PFSK-1 (cell line): ENCODE measurements around the gene FGF4.

Experiments used
- POLR2AphosphoS5 ChIP-seq: IDR thresholded peaks from 2 replicates; pipeline ENCODE4 v1.6.1; 2012; ENCODE audit warnings: low read depth, mild to moderate bottlenecking, control low read depth, low read length, moderate library complexity
- SIN3A ChIP-seq: IDR thresholded peaks from 2 replicates; pipeline ENCODE4 v1.6.1; 2012; ENCODE audit warnings: mild to moderate bottlenecking, low read length, moderate library complexity, borderline replicate concordance; ENCODE audit not compliant: insufficient read depth
- TAF1 ChIP-seq: IDR thresholded peaks from 2 replicates; pipeline ENCODE4 v1.6.1; 2012; ENCODE audit warnings: low read length, control low read depth, borderline replicate concordance; ENCODE audit not compliant: insufficient read depth
- TF ChIP-seq, protein P1 (sequence below), 2 experiments: IDR thresholded peaks; 2 replicates each; pipeline versions ENCODE4 v1.6.1 to v1.8.0; 2011 to 2012; ENCODE audit warnings: low read depth in 2 of 2, low read length in 2 of 2, control low read depth in 1 of 2, inconsistent platforms in 1 of 2, mild to moderate bottlenecking in 1 of 2, moderate library complexity in 1 of 2; ENCODE audit not compliant: insufficient read depth in 1 of 2

DNA sequence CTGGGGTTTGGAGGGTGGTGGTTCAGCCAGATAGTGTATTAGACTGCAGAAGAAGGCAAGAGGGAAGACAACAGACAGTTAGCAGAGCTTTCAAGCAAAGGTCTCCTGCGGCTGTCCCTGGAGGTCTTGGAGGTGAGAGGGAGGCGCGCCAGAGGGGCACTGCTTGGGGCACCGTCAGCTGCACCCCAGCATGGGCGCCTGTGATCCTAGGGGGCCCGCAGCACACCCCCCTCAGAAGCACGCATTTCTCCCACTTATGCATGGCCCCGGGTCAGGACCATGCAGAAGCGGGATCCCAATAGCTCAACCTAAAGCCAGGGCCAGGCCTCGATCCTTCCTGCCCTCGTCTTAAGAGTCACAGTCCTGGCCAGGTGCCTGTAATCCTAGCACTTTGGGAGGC, 26.5 kb downstream of the FGF4 start:
- TF ChIP-seq, protein P1, sequence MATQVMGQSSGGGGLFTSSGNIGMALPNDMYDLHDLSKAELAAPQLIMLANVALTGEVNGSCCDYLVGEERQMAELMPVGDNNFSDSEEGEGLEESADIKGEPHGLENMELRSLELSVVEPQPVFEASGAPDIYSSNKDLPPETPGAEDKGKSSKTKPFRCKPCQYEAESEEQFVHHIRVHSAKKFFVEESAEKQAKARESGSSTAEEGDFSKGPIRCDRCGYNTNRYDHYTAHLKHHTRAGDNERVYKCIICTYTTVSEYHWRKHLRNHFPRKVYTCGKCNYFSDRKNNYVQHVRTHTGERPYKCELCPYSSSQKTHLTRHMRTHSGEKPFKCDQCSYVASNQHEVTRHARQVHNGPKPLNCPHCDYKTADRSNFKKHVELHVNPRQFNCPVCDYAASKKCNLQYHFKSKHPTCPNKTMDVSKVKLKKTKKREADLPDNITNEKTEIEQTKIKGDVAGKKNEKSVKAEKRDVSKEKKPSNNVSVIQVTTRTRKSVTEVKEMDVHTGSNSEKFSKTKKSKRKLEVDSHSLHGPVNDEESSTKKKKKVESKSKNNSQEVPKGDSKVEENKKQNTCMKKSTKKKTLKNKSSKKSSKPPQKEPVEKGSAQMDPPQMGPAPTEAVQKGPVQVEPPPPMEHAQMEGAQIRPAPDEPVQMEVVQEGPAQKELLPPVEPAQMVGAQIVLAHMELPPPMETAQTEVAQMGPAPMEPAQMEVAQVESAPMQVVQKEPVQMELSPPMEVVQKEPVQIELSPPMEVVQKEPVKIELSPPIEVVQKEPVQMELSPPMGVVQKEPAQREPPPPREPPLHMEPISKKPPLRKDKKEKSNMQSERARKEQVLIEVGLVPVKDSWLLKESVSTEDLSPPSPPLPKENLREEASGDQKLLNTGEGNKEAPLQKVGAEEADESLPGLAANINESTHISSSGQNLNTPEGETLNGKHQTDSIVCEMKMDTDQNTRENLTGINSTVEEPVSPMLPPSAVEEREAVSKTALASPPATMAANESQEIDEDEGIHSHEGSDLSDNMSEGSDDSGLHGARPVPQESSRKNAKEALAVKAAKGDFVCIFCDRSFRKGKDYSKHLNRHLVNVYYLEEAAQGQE (IDR thresholded peaks at IDR 0.05; ENCODE audit: insufficient read depth in 1 of 2, low read depth in 2 of 2, low read length in 2 of 2): no peak
- TF ChIP-seq SIN3A (no peak), POLR2AphosphoS5 (no peak), TAF1 (no peak)
